GM10266 (cell line): Measurements from ENCODE around the gene LRRC59.

Experiments
- DNase-seq: peaks from one replicate; pipeline ENCODE4 v3.0.0; 2012; ENCODE audit errors: extremely low spot score
- TF ChIP-seq, protein P1 (sequence below): IDR thresholded peaks from 2 replicates; pipeline ENCODE4 v1.5.1; 2012; ENCODE audit warnings: mild to moderate bottlenecking, low read depth; ENCODE audit not compliant: control insufficient read depth, insufficient read depth; ENCODE audit errors: missing control alignments

Gene LRRC59

DNA sequence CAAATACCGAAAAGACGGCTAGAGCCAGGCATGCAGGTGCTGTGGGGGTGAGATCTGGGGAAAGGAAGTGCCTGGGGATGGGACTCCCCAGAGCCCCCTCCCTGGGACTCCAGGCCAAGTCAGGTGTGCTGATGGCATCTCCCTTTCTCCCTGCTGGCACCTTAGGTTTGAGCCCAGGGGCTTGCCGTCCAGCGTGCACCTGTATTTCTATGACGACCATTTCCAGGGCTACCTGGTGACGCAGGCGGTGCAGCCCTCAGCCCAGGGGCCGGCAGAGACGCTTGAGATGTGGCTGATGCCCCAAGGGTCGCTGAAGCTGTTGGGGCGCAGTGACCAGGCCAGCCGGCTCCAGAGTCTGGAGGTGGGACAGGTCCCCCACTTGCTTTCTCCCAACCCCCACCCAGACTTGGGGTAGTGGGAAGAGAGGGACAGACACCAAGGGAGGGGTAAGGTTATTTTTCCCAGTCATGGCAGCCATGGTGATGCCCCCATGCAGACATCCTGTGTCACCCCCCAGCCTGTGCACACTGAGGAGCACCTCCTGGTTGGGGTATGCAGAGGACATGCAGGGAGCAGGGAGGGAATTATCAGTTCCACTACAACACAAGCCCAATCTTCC lies 40.3 kb downstream of the LRRC59 start:
- TF ChIP-seq, protein P1, sequence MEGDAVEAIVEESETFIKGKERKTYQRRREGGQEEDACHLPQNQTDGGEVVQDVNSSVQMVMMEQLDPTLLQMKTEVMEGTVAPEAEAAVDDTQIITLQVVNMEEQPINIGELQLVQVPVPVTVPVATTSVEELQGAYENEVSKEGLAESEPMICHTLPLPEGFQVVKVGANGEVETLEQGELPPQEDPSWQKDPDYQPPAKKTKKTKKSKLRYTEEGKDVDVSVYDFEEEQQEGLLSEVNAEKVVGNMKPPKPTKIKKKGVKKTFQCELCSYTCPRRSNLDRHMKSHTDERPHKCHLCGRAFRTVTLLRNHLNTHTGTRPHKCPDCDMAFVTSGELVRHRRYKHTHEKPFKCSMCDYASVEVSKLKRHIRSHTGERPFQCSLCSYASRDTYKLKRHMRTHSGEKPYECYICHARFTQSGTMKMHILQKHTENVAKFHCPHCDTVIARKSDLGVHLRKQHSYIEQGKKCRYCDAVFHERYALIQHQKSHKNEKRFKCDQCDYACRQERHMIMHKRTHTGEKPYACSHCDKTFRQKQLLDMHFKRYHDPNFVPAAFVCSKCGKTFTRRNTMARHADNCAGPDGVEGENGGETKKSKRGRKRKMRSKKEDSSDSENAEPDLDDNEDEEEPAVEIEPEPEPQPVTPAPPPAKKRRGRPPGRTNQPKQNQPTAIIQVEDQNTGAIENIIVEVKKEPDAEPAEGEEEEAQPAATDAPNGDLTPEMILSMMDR = no peak

DNA sequence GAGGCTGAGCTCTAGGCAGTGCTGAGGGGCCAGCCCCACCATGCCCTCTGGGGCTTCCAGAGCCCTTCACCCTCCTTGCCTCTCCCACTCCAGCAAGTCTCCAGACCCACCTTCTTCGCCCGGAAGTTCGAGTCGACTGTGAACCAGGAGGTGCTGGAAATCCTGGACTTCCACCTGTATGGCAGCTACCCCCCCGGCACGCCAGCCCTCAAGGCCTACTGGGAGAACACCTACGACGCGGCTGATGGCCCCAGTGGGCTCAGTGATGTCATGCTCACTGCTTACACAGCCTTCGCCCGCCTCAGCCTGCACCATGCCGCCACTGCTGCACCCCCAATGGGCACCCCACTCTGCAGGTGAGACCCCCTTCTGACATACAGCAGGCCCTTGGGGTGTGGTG lies 40.9 kb downstream of the LRRC59 start:
- TF ChIP-seq, protein P1 = no peak
- DNase-seq = no peak

More for the DNA sequence above, 40.3 kb downstream of the LRRC59 start:
- no peak for DNase-seq

DNA sequence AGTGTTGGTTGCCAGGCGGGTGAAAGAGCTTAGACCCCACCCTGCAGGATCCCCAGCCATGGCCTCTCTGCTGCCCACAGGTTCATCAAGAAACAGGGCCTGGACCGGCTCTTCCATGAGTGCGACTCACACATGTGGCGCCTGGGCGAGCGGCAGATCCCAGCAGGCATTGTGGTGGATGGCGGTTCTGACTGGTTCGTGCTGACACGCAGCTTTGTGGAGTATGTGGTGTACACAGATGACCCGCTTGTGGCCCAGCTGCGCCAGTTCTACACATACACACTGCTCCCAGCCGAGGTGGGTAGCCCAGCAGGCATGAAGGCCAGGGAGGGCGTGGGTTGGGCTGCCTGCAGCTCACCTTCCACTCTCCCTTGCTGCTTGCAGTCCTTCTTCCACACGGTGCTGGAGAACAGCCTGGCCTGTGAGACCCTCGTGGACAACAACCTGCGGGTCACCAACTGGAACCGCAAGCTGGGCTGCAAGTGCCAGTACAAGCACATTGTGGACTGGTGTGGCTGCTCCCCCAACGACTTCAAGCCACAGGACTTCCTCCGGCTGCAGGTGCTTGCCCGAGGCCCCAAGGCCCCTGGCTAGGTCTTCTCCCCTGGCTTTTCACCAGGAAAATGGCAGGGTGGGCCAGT lies 41.5 kb downstream of the LRRC59 start:
- DNase-seq = no peak
- TF ChIP-seq, protein P1 = no peak

DNA sequence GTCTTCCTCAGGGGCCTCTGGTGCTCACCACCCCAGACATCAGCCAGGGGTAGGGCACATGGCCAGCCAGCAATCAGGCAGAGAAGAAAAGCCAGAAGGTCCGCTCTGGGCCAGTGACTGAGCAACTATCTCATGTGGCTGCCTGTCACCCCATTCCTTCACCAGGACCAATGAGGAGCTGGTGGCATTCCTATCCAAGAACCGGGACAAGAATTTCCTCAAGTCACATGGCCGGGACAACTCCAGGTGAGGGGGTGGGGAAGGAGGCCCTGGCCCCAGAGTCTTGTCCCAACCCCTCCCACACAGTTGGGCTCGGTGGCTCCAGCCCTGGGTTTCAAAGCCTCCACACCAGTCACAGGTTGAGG lies 42.0 kb downstream of the LRRC59 start:
- TF ChIP-seq, protein P1 = no peak
- DNase-seq = no peak

DNA sequence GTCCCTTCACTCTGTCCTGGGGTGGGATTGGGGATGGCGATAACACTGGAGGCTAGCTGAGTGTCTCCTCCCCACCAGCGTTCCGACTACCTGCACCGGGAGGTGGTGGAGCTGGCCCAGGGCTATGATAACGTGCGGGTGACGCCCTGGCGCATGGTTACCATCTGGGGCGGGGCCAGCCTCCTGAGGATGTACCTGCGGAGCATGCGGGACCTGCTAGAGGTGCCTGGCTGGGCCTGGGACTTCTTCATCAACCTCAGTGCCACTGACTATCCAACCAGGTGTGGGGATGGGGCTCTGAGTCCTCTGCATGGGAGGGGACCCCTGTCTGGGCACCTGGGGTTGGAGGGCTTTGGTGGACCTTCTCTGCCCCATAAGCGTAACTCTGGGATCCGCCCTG lies 42.5 kb downstream of the LRRC59 start:
- TF ChIP-seq, protein P1 = no peak
- no peak for DNase-seq

DNA sequence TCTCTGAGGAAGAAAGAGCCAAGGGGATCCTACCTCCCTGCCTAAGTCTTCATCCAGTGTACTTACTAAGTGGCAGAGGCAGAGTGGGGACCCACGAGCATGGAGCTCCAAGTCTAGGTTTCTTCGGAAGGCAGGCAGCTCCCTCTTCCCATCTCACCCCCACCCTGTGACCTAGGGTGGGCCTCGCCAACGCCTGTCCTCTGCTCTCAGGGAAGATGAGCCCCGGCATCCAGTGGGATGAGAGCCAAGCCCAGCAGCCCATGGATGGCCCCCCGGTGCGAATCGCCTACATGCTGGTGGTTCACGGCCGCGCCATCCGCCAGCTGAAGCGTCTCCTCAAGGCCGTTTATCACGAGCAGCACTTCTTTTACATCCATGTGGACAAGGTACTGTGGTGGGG lies 43.1 kb downstream of the LRRC59 start:
- TF ChIP-seq, protein P1 = no peak
- DNase-seq = no peak

DNA sequence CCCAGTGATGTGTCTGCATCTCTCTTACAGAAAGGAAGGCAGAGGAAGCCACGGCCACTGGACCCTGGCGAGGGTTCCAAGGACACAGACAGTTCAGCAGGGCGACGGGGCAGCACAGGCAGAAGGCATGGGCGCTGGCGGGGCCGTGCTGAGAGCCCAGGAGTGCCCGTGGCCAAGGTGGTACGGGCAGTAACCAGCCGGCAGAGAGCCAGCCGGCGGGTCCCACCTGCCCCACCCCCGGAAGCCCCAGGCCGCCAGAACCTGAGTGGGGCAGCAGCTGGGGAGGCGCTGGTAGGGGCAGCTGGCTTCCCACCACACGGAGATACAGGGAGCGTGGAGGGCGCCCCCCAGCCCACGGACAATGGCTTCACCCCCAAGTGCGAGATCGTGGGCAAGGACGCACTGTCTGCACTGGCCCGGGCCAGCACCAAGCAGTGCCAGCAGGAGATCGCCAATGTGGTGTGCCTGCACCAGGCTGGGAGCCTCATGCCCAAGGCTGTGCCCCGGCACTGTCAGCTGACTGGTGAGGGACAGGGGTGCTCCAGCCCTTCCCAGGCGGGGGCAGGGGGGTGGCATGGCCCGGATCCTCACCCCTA lies 43.6 kb downstream of the LRRC59 start:
- no peak for DNase-seq
- TF ChIP-seq, protein P1 = no peak
